Inflammatory macrophage treated with lipopolysaccharide for 4 hours (primary cell): Measurements from ENCODE around the gene SEC24C.
"Not testable (repeated sequence)": the region's sequence is repeated elsewhere in the genome, so short reads cannot be mapped to it uniquely, and the experiment has no call there.

Source experiments
- DNase-seq: peaks from one replicate; pipeline ENCODE4 v3.0.0-alpha.2; 2020

Gene SEC24C

GRCh38 chr10:73731588-73732375, 12.4 kb upstream of the SEC24C start:
- DNase-seq: no peak

GRCh38 chr10:73732426-73732825, 11.7 kb upstream of the SEC24C start:
- no peak for DNase-seq

- no peak for DNase-seq
These were observed 11.1 kb upstream of the SEC24C start for GRCh38 chr10:73732931-73733623.

DNA sequence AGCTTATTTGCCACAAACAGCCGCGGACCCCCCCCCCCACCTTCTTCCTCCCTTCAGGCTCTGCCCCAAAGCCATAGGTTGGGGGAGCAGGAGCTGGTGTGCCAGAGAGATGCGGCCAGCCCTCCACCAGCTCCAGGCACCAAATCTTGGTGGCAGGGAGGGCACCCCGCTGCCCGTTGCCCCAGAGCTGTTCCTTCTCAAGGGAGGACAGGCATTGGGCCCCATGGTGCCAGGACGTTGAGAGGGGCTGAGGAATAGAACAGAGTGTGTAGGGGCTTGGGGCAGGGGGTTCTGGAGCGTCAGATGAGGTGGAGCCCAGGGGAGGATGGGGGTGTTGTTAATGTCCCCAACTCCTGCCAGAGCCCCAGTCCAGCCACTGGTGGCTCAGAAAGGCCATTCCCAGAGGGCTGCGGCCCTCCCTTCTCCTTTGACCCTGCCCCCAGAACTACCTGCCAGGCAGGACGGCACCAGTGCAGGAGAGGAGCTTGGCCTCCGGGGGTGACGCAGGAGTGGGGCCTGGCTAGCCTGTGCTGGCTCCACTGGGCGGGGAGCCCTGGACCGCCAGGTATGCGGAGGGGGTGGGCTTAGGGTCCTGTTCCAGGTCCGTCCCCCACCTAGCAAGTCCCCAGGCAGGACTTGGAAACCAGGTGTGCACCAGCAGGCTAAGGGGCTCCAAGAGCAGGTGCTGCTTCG, 10.0 kb upstream of the SEC24C start:
- DNase-seq: no peak

DNA sequence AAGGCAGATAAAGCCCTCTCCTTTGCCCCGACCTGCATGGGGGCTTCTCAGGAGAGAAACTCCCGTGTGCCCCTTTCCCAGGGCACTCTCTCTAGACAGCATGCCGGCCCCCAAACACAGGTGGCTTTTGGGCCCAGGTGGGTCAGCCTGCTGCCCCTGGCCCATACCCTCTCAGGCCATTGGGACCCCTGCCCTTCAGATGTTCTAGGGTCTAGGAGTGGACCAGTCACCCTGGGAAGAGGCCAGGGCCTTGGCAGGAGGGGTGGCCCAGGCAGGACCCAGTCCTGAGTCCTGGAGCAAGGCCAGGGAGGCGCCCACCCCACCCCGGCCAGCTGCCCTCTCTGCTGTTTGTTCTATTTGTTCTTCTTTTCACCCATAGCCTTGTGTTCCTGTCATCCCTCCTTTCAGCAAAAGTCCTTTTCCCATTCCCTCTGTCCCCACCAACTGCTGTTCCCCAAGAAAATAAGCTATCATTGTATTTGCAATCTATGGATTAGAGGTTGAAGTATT, 9.3 kb upstream of the SEC24C start:
- DNase-seq: no peak

DNA sequence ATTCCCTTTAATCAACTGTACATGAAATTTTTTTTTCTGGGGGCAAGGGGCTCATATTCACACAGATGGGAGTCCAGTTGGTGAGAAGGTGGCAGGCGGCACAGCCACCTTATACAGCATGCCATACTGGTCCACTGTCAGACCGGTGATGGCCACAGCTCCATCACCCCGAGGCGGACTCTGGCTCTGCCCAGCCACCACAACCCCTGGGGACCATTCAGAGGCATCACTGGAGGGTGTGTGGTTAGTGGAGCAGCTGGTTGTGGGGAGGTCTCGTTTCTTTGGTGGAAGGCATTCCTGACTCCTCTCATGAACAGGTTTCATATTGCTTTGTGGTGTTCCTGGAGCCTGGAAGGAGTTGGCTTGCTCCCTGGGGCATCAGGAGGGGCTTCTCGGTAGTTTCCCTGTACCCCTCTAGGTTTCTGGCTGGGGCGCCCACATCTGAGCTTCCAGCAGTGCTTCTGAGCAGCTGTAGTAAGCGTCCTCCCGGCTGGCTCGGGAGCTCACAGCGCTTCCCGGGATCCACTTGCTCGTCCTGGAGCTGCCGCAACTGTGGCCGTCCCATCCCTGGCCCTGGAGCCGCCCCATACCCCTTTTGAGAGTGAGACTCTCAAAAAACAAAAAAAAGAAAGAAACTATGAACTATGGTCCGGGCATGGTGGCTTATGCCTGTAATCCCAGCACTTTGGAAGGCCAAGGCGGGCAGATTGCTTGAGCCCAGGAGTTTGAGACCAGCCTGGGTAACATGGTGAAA, 3.5 kb upstream of the SEC24C start:
- DNase-seq: not testable (repeated sequence)

DNA sequence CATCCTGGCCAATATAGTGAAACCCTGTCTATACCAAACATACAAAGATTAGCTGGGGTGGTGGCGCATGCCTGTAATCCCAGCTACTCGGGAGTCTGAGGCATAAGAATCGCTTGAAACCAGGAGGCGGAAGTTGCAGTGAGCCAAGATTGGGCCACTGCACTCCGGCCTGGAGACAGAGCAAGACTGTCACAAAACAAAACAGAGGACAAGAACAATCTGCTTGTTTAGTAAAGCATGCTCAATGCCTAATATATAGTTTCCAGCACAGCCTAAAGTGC, 1.8 kb upstream of the SEC24C start:
- no peak for DNase-seq

DNA sequence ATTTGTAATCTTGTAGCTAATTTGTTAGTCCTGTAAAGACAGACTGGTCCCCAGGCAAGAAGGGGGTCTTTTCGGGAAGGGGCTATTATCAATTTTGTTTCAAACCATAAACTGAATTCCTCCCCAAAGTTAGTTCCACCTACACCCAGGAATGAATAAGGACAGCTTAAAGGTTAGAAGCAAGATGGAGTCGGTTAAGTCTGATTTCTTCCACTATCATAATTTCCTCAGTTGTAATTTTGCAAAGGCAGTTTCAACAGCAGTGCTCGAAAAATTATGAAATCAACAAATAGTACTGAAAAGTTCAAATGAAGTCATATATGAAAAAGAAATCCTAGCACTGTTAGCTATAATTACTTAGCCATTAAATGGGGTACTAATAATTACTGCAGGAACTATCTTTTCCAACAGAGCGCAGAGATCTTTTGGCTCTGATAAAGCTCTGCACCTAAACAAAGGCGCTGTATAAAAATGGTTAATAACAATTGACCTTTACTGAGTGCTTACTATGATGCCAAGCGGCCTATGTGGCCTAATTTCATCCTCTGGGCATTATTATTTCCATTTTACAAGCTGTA, 756 bp upstream of the SEC24C start:
- DNase-seq: peak; percentile 11

DNA sequence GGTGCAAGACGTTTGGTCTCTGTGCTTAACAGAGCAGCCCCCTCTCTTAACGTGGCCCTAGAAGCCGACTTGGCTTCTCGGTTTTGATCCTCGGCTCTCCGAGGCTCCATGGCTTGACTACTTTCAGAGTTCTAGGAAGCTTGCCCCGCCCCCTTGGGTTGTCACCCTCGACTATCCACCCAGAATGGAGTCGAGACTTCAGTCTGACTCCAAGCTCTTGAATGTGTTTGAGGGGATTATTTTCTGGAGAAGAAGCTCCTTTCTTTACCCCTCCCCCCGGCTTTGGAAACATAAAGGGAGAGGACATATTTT, 448 bp downstream of the SEC24C start:
- DNase-seq: peak; percentile 79

GRCh38 chr10:73746721-73747120, 2.5 kb downstream of the SEC24C start:
- DNase-seq: no peak

GRCh38 chr10:73750819-73751218, 6.6 kb downstream of the SEC24C start:
- DNase-seq: no peak

- DNase-seq: no peak
These were observed 12.0 kb downstream of the SEC24C start for GRCh38 chr10:73756183-73756582.

- no peak for DNase-seq
These were observed 14.7 kb downstream of the SEC24C start for GRCh38 chr10:73758704-73759511.

- DNase-seq: no peak
These were observed 15.4 kb downstream of the SEC24C start for GRCh38 chr10:73759512-73760115.

GRCh38 chr10:73761781-73762180, 17.6 kb downstream of the SEC24C start:
- DNase-seq: no peak

GRCh38 chr10:73762915-73763314, 18.7 kb downstream of the SEC24C start:
- no peak for DNase-seq

GRCh38 chr10:73763343-73763742, 19.2 kb downstream of the SEC24C start:
- no peak for DNase-seq

GRCh38 chr10:73765066-73765465, 20.9 kb downstream of the SEC24C start:
- peak; percentile 38 for DNase-seq

DNA sequence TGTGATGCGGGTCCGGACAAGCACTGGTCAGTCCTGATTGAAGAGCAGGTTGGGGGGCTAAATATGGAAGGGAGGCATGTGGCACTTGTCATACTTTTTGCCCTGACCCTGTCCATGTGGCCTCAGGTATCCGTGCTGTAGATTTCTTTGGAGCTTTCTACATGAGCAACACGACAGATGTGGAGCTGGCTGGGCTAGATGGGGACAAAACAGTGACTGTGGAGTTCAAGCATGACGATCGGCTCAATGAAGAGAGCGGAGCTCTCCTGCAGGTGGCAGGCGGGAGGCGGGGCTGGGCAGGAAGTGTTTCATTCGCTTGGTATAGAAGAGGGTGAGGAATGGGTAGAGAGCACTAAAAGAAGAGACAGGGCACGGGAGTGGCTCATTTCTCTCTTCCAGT, 24.7 kb downstream of the SEC24C start:
- no peak for DNase-seq

- no peak for DNase-seq
These were observed 25.2 kb downstream of the SEC24C start for GRCh38 chr10:73769396-73769795.

DNA sequence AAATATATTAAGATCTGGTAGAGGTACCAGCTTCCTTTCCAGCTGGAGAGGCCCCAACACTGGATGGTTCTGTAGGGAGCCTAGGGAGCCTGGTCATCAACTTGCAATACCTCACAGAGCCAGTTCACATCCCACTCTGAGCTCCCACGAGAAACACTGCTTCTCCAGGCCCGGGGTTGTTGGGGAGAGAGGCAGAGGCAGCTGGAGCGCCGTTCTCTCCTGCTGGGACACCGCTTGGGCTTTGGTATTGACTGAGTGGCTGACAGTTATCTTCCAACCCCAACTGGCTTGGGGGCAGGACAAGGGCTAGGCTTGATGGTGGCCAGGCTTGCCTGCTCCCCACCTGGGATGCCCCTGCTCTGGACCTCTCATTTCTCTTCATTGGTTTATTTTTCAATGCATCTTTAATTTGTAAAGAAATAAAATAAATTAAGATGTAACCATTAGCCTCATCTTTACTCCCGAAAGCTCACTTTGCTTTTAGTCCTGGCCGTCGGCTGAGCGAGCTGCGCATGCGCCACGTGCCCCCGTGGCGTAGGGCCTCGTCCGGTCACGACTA, 27.6 kb downstream of the SEC24C start:
- DNase-seq: peak; percentile 86
